ENCODE data around the gene VPS26C. TPM values are rescaled to one million over a fixed set of nuclear protein-coding genes. Genes with fewer than 3 reads are reported as not detected.

Gene VPS26C
- total and polyA plus RNA-seq, 2 of the 13 experiments (the other 11 are each of a cell fraction or from before 2014, with no cell fraction given), result 30.3 to 39.7 TPM

DNA sequence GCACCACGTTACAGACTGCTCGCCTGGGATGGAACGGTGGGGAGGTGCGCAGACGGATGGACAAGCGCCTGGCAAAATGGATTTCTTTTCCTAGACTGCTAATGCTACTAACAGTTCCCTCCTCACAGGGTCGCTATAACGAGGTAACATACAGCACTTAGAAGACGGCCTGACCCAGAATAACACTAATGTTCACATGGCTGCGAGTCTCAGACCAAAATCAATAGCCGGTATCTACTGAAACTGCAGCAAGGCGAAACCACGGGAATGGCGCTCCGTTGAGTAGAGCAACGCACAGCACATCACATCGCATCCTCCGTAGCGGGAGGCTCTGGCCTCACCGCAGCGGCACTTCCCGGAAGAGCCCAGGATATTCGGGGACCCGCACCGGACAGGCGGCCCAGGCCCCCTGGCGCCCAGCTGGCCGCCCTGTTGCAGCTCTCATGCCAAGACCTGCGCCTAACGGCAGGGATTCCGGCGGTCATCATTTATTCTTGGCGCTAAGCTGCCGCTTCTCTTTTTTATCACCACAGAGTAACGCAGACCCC, 46.6 kb downstream of the VPS26C start (continued):
- TF ChIP-seq, protein P1, sequence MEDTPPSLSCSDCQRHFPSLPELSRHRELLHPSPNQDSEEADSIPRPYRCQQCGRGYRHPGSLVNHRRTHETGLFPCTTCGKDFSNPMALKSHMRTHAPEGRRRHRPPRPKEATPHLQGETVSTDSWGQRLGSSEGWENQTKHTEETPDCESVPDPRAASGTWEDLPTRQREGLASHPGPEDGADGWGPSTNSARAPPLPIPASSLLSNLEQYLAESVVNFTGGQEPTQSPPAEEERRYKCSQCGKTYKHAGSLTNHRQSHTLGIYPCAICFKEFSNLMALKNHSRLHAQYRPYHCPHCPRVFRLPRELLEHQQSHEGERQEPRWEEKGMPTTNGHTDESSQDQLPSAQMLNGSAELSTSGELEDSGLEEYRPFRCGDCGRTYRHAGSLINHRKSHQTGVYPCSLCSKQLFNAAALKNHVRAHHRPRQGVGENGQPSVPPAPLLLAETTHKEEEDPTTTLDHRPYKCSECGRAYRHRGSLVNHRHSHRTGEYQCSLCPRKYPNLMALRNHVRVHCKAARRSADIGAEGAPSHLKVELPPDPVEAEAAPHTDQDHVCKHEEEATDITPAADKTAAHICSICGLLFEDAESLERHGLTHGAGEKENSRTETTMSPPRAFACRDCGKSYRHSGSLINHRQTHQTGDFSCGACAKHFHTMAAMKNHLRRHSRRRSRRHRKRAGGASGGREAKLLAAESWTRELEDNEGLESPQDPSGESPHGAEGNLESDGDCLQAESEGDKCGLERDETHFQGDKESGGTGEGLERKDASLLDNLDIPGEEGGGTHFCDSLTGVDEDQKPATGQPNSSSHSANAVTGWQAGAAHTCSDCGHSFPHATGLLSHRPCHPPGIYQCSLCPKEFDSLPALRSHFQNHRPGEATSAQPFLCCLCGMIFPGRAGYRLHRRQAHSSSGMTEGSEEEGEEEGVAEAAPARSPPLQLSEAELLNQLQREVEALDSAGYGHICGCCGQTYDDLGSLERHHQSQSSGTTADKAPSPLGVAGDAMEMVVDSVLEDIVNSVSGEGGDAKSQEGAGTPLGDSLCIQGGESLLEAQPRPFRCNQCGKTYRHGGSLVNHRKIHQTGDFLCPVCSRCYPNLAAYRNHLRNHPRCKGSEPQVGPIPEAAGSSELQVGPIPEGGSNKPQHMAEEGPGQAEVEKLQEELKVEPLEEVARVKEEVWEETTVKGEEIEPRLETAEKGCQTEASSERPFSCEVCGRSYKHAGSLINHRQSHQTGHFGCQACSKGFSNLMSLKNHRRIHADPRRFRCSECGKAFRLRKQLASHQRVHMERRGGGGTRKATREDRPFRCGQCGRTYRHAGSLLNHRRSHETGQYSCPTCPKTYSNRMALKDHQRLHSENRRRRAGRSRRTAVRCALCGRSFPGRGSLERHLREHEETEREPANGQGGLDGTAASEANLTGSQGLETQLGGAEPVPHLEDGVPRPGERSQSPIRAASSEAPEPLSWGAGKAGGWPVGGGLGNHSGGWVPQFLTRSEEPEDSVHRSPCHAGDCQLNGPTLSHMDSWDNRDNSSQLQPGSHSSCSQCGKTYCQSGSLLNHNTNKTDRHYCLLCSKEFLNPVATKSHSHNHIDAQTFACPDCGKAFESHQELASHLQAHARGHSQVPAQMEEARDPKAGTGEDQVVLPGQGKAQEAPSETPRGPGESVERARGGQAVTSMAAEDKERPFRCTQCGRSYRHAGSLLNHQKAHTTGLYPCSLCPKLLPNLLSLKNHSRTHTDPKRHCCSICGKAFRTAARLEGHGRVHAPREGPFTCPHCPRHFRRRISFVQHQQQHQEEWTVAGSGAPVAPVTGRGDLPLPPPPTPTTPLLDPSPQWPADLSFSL (CRISPR knock-in tag; IDR thresholded peaks at IDR 0.05), result no peak
- TF ChIP-seq ZNF724P (CRISPR knock-in tag; IDR thresholded peaks at IDR 0.05; ENCODE audit: borderline replicate concordance) (no peak), FOXK1 (CRISPR knock-in tag; IDR thresholded peaks at IDR 0.05; ENCODE audit: borderline replicate concordance, low read depth) (no peak), TOE1 (CRISPR knock-in tag; IDR thresholded peaks at IDR 0.05) (no peak), ZNF282 (IDR thresholded peaks at IDR 0.05; ENCODE audit: partially characterized antibody) (no peak), ZNF883 (CRISPR knock-in tag; IDR thresholded peaks at IDR 0.05; ENCODE audit: not compliant biosample characterization) (no peak), ZNF878 (CRISPR knock-in tag; IDR thresholded peaks at IDR 0.05) (0 out of 2 replicates have a peak, but pooled peaks have one; percentile 10), SMAD1 (CRISPR knock-in tag; IDR thresholded peaks at IDR 0.05; ENCODE audit: borderline replicate concordance, low read depth) (no peak), NFKBIZ (CRISPR knock-in tag; IDR thresholded peaks at IDR 0.05) (no peak), ZNF761 (CRISPR knock-in tag; conservative IDR thresholded peaks at IDR 0.05) (0 out of 2 replicates have a peak, but pooled peaks have one; percentile 9)
- TF ChIP-seq, protein P2, sequence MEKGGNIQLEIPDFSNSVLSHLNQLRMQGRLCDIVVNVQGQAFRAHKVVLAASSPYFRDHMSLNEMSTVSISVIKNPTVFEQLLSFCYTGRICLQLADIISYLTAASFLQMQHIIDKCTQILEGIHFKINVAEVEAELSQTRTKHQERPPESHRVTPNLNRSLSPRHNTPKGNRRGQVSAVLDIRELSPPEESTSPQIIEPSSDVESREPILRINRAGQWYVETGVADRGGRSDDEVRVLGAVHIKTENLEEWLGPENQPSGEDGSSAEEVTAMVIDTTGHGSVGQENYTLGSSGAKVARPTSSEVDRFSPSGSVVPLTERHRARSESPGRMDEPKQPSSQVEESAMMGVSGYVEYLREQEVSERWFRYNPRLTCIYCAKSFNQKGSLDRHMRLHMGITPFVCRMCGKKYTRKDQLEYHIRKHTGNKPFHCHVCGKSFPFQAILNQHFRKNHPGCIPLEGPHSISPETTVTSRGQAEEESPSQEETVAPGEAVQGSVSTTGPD (CRISPR knock-in tag; IDR thresholded peaks at IDR 0.05), result no peak
- TF ChIP-seq, protein P3, sequence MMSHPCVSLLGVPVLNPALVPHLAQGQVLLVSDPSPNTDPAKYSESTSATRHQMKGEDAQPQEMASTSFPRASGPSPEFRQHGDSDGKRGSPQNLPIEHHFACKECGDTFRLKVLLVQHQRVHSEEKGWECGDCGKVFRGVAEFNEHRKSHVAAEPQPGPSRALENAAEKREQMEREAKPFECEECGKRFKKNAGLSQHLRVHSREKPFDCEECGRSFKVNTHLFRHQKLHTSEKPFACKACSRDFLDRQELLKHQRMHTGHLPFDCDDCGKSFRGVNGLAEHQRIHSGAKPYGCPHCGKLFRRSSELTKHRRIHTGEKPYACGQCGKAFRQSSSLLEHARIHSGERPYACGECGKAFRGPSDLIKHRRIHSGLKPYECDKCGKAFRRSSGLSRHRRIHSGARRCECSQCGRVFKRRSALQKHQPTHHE (CRISPR knock-in tag; IDR thresholded peaks at IDR 0.05; ENCODE audit: borderline replicate concordance), result 0 out of 2 replicates have a peak, but pooled peaks have one; percentile 11
- TF ChIP-seq, protein P4, sequence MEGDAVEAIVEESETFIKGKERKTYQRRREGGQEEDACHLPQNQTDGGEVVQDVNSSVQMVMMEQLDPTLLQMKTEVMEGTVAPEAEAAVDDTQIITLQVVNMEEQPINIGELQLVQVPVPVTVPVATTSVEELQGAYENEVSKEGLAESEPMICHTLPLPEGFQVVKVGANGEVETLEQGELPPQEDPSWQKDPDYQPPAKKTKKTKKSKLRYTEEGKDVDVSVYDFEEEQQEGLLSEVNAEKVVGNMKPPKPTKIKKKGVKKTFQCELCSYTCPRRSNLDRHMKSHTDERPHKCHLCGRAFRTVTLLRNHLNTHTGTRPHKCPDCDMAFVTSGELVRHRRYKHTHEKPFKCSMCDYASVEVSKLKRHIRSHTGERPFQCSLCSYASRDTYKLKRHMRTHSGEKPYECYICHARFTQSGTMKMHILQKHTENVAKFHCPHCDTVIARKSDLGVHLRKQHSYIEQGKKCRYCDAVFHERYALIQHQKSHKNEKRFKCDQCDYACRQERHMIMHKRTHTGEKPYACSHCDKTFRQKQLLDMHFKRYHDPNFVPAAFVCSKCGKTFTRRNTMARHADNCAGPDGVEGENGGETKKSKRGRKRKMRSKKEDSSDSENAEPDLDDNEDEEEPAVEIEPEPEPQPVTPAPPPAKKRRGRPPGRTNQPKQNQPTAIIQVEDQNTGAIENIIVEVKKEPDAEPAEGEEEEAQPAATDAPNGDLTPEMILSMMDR (CRISPR knock-in tag; IDR thresholded peaks at IDR 0.05), result no peak; the same call in 1 of the 2 replicates
- TF ChIP-seq, protein P5, sequence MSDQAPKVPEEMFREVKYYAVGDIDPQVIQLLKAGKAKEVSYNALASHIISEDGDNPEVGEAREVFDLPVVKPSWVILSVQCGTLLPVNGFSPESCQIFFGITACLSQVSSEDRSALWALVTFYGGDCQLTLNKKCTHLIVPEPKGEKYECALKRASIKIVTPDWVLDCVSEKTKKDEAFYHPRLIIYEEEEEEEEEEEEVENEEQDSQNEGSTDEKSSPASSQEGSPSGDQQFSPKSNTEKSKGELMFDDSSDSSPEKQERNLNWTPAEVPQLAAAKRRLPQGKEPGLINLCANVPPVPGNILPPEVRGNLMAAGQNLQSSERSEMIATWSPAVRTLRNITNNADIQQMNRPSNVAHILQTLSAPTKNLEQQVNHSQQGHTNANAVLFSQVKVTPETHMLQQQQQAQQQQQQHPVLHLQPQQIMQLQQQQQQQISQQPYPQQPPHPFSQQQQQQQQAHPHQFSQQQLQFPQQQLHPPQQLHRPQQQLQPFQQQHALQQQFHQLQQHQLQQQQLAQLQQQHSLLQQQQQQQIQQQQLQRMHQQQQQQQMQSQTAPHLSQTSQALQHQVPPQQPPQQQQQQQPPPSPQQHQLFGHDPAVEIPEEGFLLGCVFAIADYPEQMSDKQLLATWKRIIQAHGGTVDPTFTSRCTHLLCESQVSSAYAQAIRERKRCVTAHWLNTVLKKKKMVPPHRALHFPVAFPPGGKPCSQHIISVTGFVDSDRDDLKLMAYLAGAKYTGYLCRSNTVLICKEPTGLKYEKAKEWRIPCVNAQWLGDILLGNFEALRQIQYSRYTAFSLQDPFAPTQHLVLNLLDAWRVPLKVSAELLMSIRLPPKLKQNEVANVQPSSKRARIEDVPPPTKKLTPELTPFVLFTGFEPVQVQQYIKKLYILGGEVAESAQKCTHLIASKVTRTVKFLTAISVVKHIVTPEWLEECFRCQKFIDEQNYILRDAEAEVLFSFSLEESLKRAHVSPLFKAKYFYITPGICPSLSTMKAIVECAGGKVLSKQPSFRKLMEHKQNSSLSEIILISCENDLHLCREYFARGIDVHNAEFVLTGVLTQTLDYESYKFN (CRISPR knock-in tag; conservative IDR thresholded peaks at IDR 0.05), result no peak

Data from HepG2 (cell line).